Endothelial cell of umbilical vein (primary cell): ENCODE measurements around the gene DNHD1. TPM values are rescaled to one million over a fixed set of nuclear protein-coding genes. Genes with fewer than 3 reads are reported as not detected.

Experiments used
- BruUV-seq: library from RNA; stranded (reverse); fragments of 400-500 nt; replicated peaks from 2 replicates; lab custom pipeline; 2021; lab: Mats Ljungman, UMichigan
- CTCF ChIA-PET: fragments of 300-600, 350-600 bp; sonication (Branson Sonifier 250); formaldehyde crosslinking; loops from one replicate; lab custom pipeline; 2021; ENCODE audit warnings: antibody characterized with exemption, inconsistent platforms; lab: Charles Lee
- POLR2A ChIA-PET: fragments of 300-600, 350-600 bp; sonication (Branson Sonifier 250); formaldehyde crosslinking; loops from one replicate; lab custom pipeline; 2021; ENCODE audit warnings: antibody characterized with exemption, inconsistent platforms; lab: Charles Lee
- DNase-seq: peaks from one replicate; pipeline ENCODE4 v3.0.0-alpha.2; 2011; ENCODE audit warnings: low read depth, low spot score
- FAIRE-seq: peaks from 2 replicates; lab custom pipeline; 2011; peaks lifted over from hg19 to GRCh38; lab: Jason Lieb, UNC
- H2AFZ ChIP-seq: 2 replicates; pipeline ENCODE4 v1.6.0; 2012; ENCODE audit warnings: low read depth, low read length, control low read depth, inconsistent platforms
- H3K27ac ChIP-seq: 2 replicates; pipeline ENCODE4 v1.5.1; 2011; ENCODE audit warnings: low read depth, mild to moderate bottlenecking, control low read depth, low read length, moderate library complexity; ENCODE audit not compliant: insufficient read depth
- H3K27me3 ChIP-seq, 2 experiments: 2 replicates each; pipeline versions ENCODE4 v1.6.0 to v1.6.1; 2011; ENCODE audit warnings: low read length in 2 of 2, mixed read lengths in 1 of 2; ENCODE audit not compliant: control insufficient read depth in 2 of 2, insufficient read depth in 2 of 2
- H3K36me3 ChIP-seq, 2 experiments: 2 replicates in 1 of 2; 3 replicates in 1 of 2; pipeline ENCODE4 v1.5.1; 2011; ENCODE audit warnings: low read length in 2 of 2, mild to moderate bottlenecking in 1 of 2, moderate library complexity in 1 of 2; ENCODE audit not compliant: control insufficient read depth in 2 of 2, insufficient read depth in 2 of 2; ENCODE audit errors: extremely low read depth in 1 of 2
- H3K4me1 ChIP-seq: 3 replicates; pipeline ENCODE4 v1.5.1; 2011; ENCODE audit warnings: mild to moderate bottlenecking, low read length; ENCODE audit not compliant: control insufficient read depth, insufficient read depth; ENCODE audit errors: extremely low read depth
- H3K4me2 ChIP-seq: 2 replicates; pipeline ENCODE4 v1.6.1; 2011; ENCODE audit warnings: low read length, control low read depth, mixed read lengths; ENCODE audit not compliant: insufficient read depth
- H3K4me3 ChIP-seq, 3 experiments: fragments of 200-600 bp in 1 of 3; sonication (generic), shearing (Covaris generic) in 1 of 3; replicated peaks in 1 of 3; 2 replicates each; pipeline ENCODE4 v1.5.1; 2011 to 2016; ENCODE audit warnings: control low read depth in 3 of 3, low read length in 3 of 3, mild to moderate bottlenecking in 2 of 3, inconsistent platforms in 1 of 3, low read depth in 1 of 3, moderate library complexity in 1 of 3; ENCODE audit not compliant: insufficient read depth in 1 of 3
- H3K79me2 ChIP-seq: 2 replicates; pipeline ENCODE4 v1.6.0; 2012; ENCODE audit warnings: low read length, inconsistent platforms; ENCODE audit not compliant: control insufficient read depth, insufficient read depth
- H3K9ac ChIP-seq: replicated peaks from 2 replicates; pipeline ENCODE3; 2011; ENCODE audit warnings: low read length, control low read depth; ENCODE audit not compliant: insufficient read depth; ENCODE audit errors: extremely low read depth
- H3K9me1 ChIP-seq: replicated peaks from 3 replicates; pipeline ENCODE4 v1.6.0; 2011; ENCODE audit warnings: mild to moderate bottlenecking, low read length; ENCODE audit not compliant: control insufficient read depth, insufficient read depth; ENCODE audit errors: extremely low read depth
- H3K9me3 ChIP-seq: replicated peaks from 2 replicates; pipeline ENCODE4 v1.5.1; 2012; ENCODE audit warnings: low read length, inconsistent platforms; ENCODE audit not compliant: control insufficient read depth, insufficient read depth
- H4K20me1 ChIP-seq: replicated peaks from 2 replicates; pipeline ENCODE3; 2011; ENCODE audit warnings: mild to moderate bottlenecking, low read length; ENCODE audit not compliant: control insufficient read depth, insufficient read depth; ENCODE audit errors: extremely low read depth
- EZH2 ChIP-seq: IDR thresholded peaks from 2 replicates; pipeline ENCODE4 v1.6.1; 2012; ENCODE audit warnings: borderline replicate concordance, low read depth, mild to moderate bottlenecking, moderate library complexity, low read length, inconsistent platforms; ENCODE audit not compliant: severe bottlenecking
- POLR2AphosphoS5 ChIP-seq: IDR thresholded peaks from 2 replicates; pipeline ENCODE4 v1.6.1; 2012; ENCODE audit warnings: low read depth, mild to moderate bottlenecking, control low read depth, low read length, moderate library complexity; ENCODE audit not compliant: insufficient read depth
- dilution Hi-C: fragments of 300-500 bp; cut with MboI; formaldehyde crosslinking; loops from one replicate; pipeline ENCODE4 v1.15.0; 2019; ENCODE audit warnings: low sequenced_read_pairs; ENCODE audit not compliant: extremely low pct_ligation_motif_present
- intact Hi-C: fragments of 100-400 bp; cut with micrococcal nuclease; formaldehyde crosslinking; loops from one replicate; pipeline ENCODE4 v1.10.0; 2022
- polyA plus RNA-seq, 4 experiments: library from polyadenylated mRNA; depleted of rRNA in 3 of 4; stranded (reverse) in 3 of 4; unstranded in 1 of 4; fragments of >200 nt; gene quantifications; 2 replicates each; pipeline versions ENCODE4 v1.2.1 to v1.2.3, GENCODE V29; 2011 to 2012; ENCODE audit warnings: missing spikeins in 1 of 4
- total RNA-seq: library from RNA; stranded (reverse); gene quantifications from 2 replicates; pipeline ENCODE4 v1.2.3, GENCODE V29; 2021
- TF ChIP-seq, protein P1 (sequence below), 2 donors: IDR thresholded peaks; 1 replicate in 1 of 2; 2 replicates in 1 of 2; pipeline ENCODE4 v1.5.1; 2011; ENCODE audit warnings: low read length in 2 of 2, mild to moderate bottlenecking in 2 of 2, moderate library complexity in 2 of 2, control low read depth in 1 of 2, inconsistent platforms in 1 of 2, low read depth in 1 of 2; ENCODE audit not compliant: insufficient read depth in 1 of 2; ENCODE audit errors: extremely low read depth in 1 of 2

Gene DNHD1
- total and polyA plus RNA-seq, 2 donors (not counting 3 experiments of a cell fraction or from before 2014, with no cell fraction given): 3.7 to 8.6 TPM

DNA sequence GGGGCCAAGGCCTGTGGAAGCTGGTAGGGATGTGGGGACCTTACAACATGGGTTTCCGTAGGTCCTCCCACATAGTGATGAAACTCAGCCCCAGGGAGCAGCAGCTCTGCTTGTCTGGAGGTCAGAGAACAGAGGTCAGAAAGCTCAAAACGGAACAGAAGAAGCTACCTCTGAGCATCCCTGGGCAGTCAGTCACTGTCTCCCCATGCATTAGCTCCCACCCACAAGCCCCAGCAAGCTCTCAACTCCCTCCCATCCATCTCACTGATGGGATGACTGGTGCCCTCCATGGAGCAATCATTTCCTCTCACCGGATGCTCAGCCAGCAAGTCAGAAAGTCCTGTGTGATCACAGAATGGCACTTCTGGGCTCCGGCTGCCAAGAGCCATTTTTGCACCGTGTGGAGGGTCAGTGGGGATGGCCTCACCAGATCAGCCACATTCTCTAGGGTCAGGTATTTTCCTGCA, 120.3 kb downstream of the DNHD1 start:
- Histone ChIP-seq H3K4me1 (peaks cover 42% of the 10 kb centered on the region), H2AFZ (no peak overlapping the region), H3K27ac (peak overlapping the region; percentile 68), H3K36me3 (peaks cover 8 to 14% of the 10 kb centered on the region in 2 experiments), H3K4me3 (peak overlapping the region in 2 of 3 experiments; percentile 87 to 88), H3K9me1 (no peaks in the 10 kb centered on the region), H4K20me1 (no peaks in the 10 kb centered on the region), H3K9me3 (no peaks in the 10 kb centered on the region), H3K9ac (peak overlapping the region; percentile 30), H3K4me2 (peak overlapping the region; percentile 80), H3K79me2 (peaks cover 7% of the 10 kb centered on the region), H3K27me3 (no peaks in the 10 kb centered on the region)
- FAIRE-seq (no peak), DNase-seq (peak; percentile 36)
- ChIA-PET CTCF (interaction anchor here (0.7 to 7.6 kb wide), 16 partner anchors 9 to 239 kb away, joined by 3 to 79 read pairs (median 6); partner anchors contain the start of genes ILK, MRPL17 and RRP8), POLR2A (interaction anchor here (0.8 to 1.9 kb wide), 6 partner anchors 13 to 198 kb away, joined by 3 to 6 read pairs (median 4); partner anchors contain the start of genes APBB1, ILK and MRPL17)
- TF ChIP-seq EZH2: no peak
- TF ChIP-seq, protein P1, sequence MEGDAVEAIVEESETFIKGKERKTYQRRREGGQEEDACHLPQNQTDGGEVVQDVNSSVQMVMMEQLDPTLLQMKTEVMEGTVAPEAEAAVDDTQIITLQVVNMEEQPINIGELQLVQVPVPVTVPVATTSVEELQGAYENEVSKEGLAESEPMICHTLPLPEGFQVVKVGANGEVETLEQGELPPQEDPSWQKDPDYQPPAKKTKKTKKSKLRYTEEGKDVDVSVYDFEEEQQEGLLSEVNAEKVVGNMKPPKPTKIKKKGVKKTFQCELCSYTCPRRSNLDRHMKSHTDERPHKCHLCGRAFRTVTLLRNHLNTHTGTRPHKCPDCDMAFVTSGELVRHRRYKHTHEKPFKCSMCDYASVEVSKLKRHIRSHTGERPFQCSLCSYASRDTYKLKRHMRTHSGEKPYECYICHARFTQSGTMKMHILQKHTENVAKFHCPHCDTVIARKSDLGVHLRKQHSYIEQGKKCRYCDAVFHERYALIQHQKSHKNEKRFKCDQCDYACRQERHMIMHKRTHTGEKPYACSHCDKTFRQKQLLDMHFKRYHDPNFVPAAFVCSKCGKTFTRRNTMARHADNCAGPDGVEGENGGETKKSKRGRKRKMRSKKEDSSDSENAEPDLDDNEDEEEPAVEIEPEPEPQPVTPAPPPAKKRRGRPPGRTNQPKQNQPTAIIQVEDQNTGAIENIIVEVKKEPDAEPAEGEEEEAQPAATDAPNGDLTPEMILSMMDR (IDR thresholded peaks at IDR 0.05; ENCODE audit: extremely low read depth in 1 of 2, insufficient read depth in 1 of 2, low read depth in 1 of 2, low read length in 2 of 2): no peak
- TF ChIP-seq POLR2AphosphoS5: peak; percentile 54
- dilution Hi-C loops (no loop called here), intact Hi-C loops (loop anchor here (5.0 kb wide), 1 partner anchor 140 kb away; no protein-coding TSS in a partner anchor)
- BruUV-seq: no TSS peak
